HepG2 (cell line): ENCODE measurements around the gene KIAA0930. TPM values are rescaled to one million over a fixed set of nuclear protein-coding genes. Genes with fewer than 3 reads are reported as not detected.

Experiments
- AHDC1 ChIP-seq: sonication (generic); formaldehyde crosslinking; IDR thresholded peaks from 2 replicates; pipeline ENCODE4 v1.5.1; 2020; ENCODE audit warnings: mild to moderate bottlenecking, missing genetic modification reagents, borderline replicate concordance
- CSRNP1 ChIP-seq: sonication (generic); formaldehyde crosslinking; IDR thresholded peaks from 2 replicates; pipeline ENCODE4 v1.8.1; 2023; ENCODE audit warnings: mild to moderate bottlenecking, missing genetic modification reagents
- KLF6 ChIP-seq: IDR thresholded peaks from 2 replicates; pipeline ENCODE4 v1.8.0; 2016; ENCODE audit warnings: missing biosample characterization, missing genetic modification reagents
- MIER3 ChIP-seq: IDR thresholded peaks from 2 replicates; pipeline ENCODE4 v1.6.1; 2016; ENCODE audit warnings: missing compliant biosample characterization, borderline replicate concordance
- MXD1 ChIP-seq: sonication (generic); formaldehyde crosslinking; IDR thresholded peaks from 2 replicates; pipeline ENCODE4 v1.4.0; 2020; ENCODE audit warnings: mild to moderate bottlenecking, missing genetic modification reagents
- NR1H2 ChIP-seq: sonication (generic); formaldehyde crosslinking; IDR thresholded peaks from 2 replicates; pipeline ENCODE4 v1.8.1; 2022; ENCODE audit warnings: low read depth, missing genetic modification reagents, borderline replicate concordance
- RBM39 ChIP-seq: fragments of 200-400 bp; formaldehyde crosslinking; IDR thresholded peaks from one replicate; pipeline ENCODE4 v1.6.1; 2018; ENCODE audit warnings: antibody characterized with exemption, mild to moderate bottlenecking, low read depth, low read length; ENCODE audit not compliant: poor library complexity, severe bottlenecking
- ZNF510 ChIP-seq: sonication (generic); formaldehyde crosslinking; IDR thresholded peaks from 2 replicates; pipeline ENCODE4 v1.4.0; 2020; ENCODE audit warnings: low read depth, mild to moderate bottlenecking, missing genetic modification reagents
- ZNF660 ChIP-seq: sonication (generic); formaldehyde crosslinking; IDR thresholded peaks from 2 replicates; pipeline ENCODE4 v1.5.1; 2020; ENCODE audit warnings: mild to moderate bottlenecking, low read depth, missing genetic modification reagents, borderline replicate concordance
- ZSCAN22 ChIP-seq: sonication (generic); formaldehyde crosslinking; IDR thresholded peaks from 2 replicates; pipeline ENCODE4 v1.4.0; 2020; ENCODE audit warnings: mild to moderate bottlenecking, missing genetic modification reagents
- polyA plus RNA-seq, 8 experiments: library from polyadenylated mRNA; depleted of rRNA in 3 of 8; stranded (reverse) in 7 of 8; unstranded in 1 of 8; fragments of >200 nt; fragmentation: Illumina TruSeq in 4 of 8; extraction: Trizol in 4 of 8; gene quantifications; 2 replicates each; pipeline versions ENCODE4 v1.2.1 to v1.2.3, GENCODE V29; 2011 to 2016; ENCODE audit warnings: low read depth in 4 of 8, missing spikeins in 1 of 8, mixed read lengths in 1 of 8; ENCODE audit not compliant: insufficient read depth in 1 of 8
- total RNA-seq, 5 experiments: library from RNA; depleted of rRNA; stranded (reverse); fragments of >200 nt; fragmentation: Illumina TruSeq; extraction: Trizol; gene quantifications; 2 replicates each; pipeline ENCODE4 v1.2.3, GENCODE V29; 2016; ENCODE audit warnings: low read depth in 1 of 5
- TF ChIP-seq, protein P1 (sequence below): IDR thresholded peaks from 2 replicates; pipeline ENCODE4 v1.6.1; 2016; ENCODE audit warnings: low read depth, borderline replicate concordance
- TF ChIP-seq, protein P2 (sequence below): sonication (generic); formaldehyde crosslinking; IDR thresholded peaks from 2 replicates; pipeline ENCODE4 v1.9.0; 2021; ENCODE audit warnings: mild to moderate bottlenecking, missing genetic modification reagents

The KIAA0930 gene
- total and polyA plus RNA-seq, 2 of the 13 experiments (the other 11 are each of a cell fraction or from before 2014, with no cell fraction given), result 27.0 to 38.2 TPM

DNA sequence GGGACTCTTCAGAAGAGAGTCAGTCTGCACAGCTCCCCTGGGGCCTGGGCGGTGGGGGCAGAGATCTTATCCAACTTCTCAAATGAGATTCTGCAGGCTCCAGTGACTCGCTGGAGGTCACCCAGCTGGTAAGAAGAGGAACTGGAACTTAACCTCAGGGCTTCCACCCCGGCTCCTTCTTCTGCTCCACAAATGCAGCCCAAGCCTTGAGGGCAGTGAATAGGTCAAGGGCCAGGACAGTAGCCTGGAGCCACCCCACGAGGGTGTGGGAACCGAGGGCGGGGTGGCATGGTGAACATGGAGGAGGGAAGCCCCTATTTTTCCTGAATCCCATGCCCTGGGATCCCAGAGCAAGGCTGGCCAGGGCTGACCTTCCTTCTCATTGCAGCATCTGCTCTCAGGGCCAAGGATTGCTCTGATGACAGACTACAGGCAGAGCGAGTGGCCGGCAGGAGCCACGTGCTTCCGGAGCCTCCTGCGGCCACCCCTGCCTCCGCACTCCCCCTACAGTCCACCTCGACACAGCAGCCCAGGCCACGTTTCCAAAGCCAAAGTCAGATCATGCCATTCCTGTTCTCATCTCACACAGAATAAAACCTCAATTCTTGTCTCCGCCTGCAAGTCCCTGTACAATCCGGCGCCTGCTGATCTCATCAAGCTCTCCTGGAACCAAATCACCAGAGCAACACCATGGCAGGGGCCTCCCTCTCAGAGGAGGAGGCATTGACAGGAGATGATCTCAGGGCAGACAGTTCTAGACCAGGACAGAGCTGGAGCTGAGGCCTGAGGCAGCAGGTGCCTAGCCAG is 23.0 kb upstream of the KIAA0930 start (continued):
- TF ChIP-seq AHDC1 (no peak), MXD1 (CRISPR knock-in tag) (peak; percentile 96; the same call in 1 of the 2 replicates), ZNF660 (CRISPR knock-in tag) (no peak), KLF6 (CRISPR knock-in tag) (no peak), ZSCAN22 (no peak), ZNF510 (CRISPR knock-in tag) (no peak; the same call in 1 of the 2 replicates), MIER3 (peak; percentile 75; the same call in 1 of the 2 replicates), NR1H2 (CRISPR knock-in tag) (no peak), RBM39 (no peak), CSRNP1 (CRISPR knock-in tag) (peak; percentile 87)
- TF ChIP-seq, protein P1, sequence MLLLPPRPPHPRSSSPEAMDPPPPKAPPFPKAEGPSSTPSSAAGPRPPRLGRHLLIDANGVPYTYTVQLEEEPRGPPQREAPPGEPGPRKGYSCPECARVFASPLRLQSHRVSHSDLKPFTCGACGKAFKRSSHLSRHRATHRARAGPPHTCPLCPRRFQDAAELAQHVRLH (CRISPR knock-in tag), result peak; percentile 92; the same call in 1 of the 2 replicates
- TF ChIP-seq, protein P2, sequence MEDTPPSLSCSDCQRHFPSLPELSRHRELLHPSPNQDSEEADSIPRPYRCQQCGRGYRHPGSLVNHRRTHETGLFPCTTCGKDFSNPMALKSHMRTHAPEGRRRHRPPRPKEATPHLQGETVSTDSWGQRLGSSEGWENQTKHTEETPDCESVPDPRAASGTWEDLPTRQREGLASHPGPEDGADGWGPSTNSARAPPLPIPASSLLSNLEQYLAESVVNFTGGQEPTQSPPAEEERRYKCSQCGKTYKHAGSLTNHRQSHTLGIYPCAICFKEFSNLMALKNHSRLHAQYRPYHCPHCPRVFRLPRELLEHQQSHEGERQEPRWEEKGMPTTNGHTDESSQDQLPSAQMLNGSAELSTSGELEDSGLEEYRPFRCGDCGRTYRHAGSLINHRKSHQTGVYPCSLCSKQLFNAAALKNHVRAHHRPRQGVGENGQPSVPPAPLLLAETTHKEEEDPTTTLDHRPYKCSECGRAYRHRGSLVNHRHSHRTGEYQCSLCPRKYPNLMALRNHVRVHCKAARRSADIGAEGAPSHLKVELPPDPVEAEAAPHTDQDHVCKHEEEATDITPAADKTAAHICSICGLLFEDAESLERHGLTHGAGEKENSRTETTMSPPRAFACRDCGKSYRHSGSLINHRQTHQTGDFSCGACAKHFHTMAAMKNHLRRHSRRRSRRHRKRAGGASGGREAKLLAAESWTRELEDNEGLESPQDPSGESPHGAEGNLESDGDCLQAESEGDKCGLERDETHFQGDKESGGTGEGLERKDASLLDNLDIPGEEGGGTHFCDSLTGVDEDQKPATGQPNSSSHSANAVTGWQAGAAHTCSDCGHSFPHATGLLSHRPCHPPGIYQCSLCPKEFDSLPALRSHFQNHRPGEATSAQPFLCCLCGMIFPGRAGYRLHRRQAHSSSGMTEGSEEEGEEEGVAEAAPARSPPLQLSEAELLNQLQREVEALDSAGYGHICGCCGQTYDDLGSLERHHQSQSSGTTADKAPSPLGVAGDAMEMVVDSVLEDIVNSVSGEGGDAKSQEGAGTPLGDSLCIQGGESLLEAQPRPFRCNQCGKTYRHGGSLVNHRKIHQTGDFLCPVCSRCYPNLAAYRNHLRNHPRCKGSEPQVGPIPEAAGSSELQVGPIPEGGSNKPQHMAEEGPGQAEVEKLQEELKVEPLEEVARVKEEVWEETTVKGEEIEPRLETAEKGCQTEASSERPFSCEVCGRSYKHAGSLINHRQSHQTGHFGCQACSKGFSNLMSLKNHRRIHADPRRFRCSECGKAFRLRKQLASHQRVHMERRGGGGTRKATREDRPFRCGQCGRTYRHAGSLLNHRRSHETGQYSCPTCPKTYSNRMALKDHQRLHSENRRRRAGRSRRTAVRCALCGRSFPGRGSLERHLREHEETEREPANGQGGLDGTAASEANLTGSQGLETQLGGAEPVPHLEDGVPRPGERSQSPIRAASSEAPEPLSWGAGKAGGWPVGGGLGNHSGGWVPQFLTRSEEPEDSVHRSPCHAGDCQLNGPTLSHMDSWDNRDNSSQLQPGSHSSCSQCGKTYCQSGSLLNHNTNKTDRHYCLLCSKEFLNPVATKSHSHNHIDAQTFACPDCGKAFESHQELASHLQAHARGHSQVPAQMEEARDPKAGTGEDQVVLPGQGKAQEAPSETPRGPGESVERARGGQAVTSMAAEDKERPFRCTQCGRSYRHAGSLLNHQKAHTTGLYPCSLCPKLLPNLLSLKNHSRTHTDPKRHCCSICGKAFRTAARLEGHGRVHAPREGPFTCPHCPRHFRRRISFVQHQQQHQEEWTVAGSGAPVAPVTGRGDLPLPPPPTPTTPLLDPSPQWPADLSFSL, result no peak
